Breast epithelium (tissue), 4 donors: ENCODE measurements around the gene SPACA7. TPM values are rescaled to one million over a fixed set of nuclear protein-coding genes. Genes with fewer than 3 reads are reported as not detected.

Source experiments
- DNase-seq, 2 donors: peaks; one replicate each; pipeline ENCODE4 v3.0.0-alpha.2; 2019; ENCODE audit warnings: low spot score in 2 of 2
- H3K27ac ChIP-seq, 2 donors: fragments of 200-600 bp; sonication (generic) in 1 of 2; one replicate each; pipeline ENCODE4 v1.5.1; 2016 to 2019; ENCODE audit warnings: mild to moderate bottlenecking in 1 of 2
- H3K27me3 ChIP-seq, 2 donors: fragments of 200-600 bp; sonication (generic) in 1 of 2; one replicate each; pipeline versions ENCODE4 v1.5.1 to v1.6.0; 2017 to 2019; ENCODE audit warnings: control low read depth in 1 of 2, mild to moderate bottlenecking in 1 of 2
- H3K36me3 ChIP-seq: fragments of 200-600 bp; one replicate; pipeline ENCODE4 v1.5.1; 2019
- H3K4me1 ChIP-seq, 2 donors: fragments of 200-600 bp; sonication (generic); one replicate each; pipeline ENCODE4 v1.5.1; 2016 to 2019; ENCODE audit warnings: control low read depth in 1 of 2
- H3K4me3 ChIP-seq, 3 donors: fragments of 200-600 bp; sonication (generic); 1 replicate in 2 of 3; 2 replicates in 1 of 3; pipeline ENCODE4 v1.5.1; 2016 to 2019; ENCODE audit warnings: mild to moderate bottlenecking in 3 of 3, moderate library complexity in 2 of 3
- H3K9me3 ChIP-seq, 2 donors: fragments of 200-600 bp; sonication (generic) in 1 of 2; one replicate each; pipeline ENCODE4 v1.5.1; 2016 to 2019; ENCODE audit warnings: control low read depth in 1 of 2
- POLR2A ChIP-seq: fragments of 450-650 bp; IDR thresholded peaks from one replicate; pipeline ENCODE4 v1.6.1; 2016; ENCODE audit warnings: antibody characterized with exemption, mild to moderate bottlenecking, moderate library complexity
- POLR2AphosphoS5 ChIP-seq, 3 donors: sonication (generic); formaldehyde crosslinking; IDR thresholded peaks; one replicate each; pipeline ENCODE4 v1.6.1; 2017; ENCODE audit warnings: antibody characterized with exemption in 3 of 3
- intact Hi-C: fragments of 100-400 bp; cut with DNase I; formaldehyde crosslinking; loops from one replicate; pipeline ENCODE4 v1.15.1; 2023; ENCODE audit warnings: low total_unique reads
- total RNA-seq, 3 donors: library from RNA; depleted of rRNA; stranded (reverse); fragments of >200 nt; gene quantifications; one replicate each; pipeline ENCODE4 v1.1.0, GENCODE V29; 2016
- TF ChIP-seq, protein P1 (sequence below), 3 donors: fragments of 450-650 bp; IDR thresholded peaks; one replicate each; pipeline ENCODE4 v1.5.1; 2016 to 2017; ENCODE audit warnings: antibody characterized with exemption in 3 of 3, mild to moderate bottlenecking in 3 of 3, moderate library complexity in 3 of 3

SPACA7 gene
- total RNA-seq, 3 donors from 2014 or later, result not detected

DNA sequence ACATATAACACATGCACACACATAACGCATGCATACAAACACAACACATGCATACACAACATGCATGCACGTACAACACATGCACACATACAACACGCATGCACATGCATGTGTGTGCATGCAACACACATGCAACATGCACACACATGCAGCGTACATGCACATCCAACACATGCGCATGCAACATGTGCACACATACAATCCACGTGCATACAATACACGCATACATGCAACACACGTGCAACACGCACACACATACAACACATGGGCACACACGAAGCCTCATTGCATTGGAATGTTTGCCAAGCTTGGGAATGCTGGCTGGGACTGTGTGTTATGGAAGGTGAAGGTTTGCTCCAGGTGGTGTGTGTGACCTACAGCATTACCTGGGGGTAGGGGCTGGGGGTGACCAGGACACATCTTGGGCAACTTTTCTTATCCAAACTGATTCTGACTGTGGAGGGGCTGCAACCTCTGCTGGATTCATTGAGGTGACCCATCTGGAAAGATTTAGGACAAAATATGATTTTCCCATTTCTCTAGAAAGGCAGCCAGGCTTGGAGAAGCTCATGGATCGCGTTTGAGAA is 58.9 kb downstream of the SPACA7 start:
- H3K4me3 ChIP-seq, result no peak overlapping the region
- intact Hi-C loops, result no loop called here
- DNase-seq, result no peak
- no peaks in the 10 kb centered on the region for H3K4me1 ChIP-seq
- H3K27ac ChIP-seq, result no peak overlapping the region
- peaks cover 0 to 16% of the 10 kb centered on the region in 2 donors for H3K27me3 ChIP-seq
- TF ChIP-seq POLR2AphosphoS5 (IDR thresholded peaks at IDR 0.05) (no peak), POLR2A (no peak)
- TF ChIP-seq, protein P1, sequence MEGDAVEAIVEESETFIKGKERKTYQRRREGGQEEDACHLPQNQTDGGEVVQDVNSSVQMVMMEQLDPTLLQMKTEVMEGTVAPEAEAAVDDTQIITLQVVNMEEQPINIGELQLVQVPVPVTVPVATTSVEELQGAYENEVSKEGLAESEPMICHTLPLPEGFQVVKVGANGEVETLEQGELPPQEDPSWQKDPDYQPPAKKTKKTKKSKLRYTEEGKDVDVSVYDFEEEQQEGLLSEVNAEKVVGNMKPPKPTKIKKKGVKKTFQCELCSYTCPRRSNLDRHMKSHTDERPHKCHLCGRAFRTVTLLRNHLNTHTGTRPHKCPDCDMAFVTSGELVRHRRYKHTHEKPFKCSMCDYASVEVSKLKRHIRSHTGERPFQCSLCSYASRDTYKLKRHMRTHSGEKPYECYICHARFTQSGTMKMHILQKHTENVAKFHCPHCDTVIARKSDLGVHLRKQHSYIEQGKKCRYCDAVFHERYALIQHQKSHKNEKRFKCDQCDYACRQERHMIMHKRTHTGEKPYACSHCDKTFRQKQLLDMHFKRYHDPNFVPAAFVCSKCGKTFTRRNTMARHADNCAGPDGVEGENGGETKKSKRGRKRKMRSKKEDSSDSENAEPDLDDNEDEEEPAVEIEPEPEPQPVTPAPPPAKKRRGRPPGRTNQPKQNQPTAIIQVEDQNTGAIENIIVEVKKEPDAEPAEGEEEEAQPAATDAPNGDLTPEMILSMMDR (IDR thresholded peaks at IDR 0.05), result no peak
- H3K9me3 ChIP-seq, result peaks cover 0 to 14% of the 10 kb centered on the region in 2 donors
- H3K36me3 ChIP-seq, result no peaks in the 10 kb centered on the region

DNA sequence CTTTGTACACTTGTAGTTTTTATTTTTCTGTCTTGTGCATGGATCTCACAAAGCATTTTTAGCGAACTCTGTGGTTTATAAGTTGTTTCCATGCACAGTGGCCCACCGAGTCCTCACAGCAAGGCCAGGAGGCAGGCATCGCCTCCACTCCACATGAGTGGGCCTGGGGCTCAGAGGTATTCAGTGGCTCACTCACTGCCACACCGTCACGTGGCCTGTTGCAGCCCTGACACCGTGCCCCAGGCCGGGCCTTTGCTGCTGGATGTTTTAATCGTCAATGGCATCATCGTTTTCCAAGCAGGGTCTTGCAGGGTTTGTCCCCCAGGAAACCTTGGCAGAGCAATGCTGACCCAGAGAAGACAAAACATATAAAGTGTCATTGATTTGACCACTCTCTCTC is 59.8 kb downstream of the SPACA7 start:
- intact Hi-C loops, result no loop called here
- H3K36me3 ChIP-seq, result no peaks in the 10 kb centered on the region
- H3K4me1 ChIP-seq, result no peaks in the 10 kb centered on the region
- TF ChIP-seq, protein P1 (IDR thresholded peaks at IDR 0.05), result no peak
- TF ChIP-seq POLR2A (no peak), POLR2AphosphoS5 (IDR thresholded peaks at IDR 0.05) (no peak)
- no peak overlapping the region for H3K4me3 ChIP-seq
- H3K27me3 ChIP-seq, result peaks cover 0 to 16% of the 10 kb centered on the region in 2 donors
- no peak for DNase-seq
- no peak overlapping the region for H3K27ac ChIP-seq
- H3K9me3 ChIP-seq, result peaks cover 0 to 7% of the 10 kb centered on the region in 2 donors

DNA sequence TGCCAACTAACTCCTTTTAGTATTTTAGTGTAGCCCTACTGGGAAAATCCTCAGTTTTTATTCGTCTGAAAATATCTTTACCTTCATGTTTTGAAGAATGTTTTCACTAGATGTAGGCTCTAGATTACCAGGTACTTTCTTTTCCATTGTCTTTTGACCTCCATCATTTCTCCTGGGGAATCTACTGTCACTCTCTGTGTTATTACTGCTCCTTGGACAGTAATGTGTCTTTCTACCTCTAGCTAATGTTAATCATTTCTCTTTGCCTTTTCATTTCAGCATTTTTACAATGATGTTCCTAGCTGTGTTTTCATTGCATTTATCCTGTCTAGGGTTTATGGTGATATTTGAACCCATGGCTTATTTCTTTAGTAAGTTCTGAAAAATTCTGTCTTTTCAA is 61.9 kb downstream of the SPACA7 start:
- Histone ChIP-seq H3K4me3 (no peak overlapping the region), H3K27ac (no peak overlapping the region), H3K27me3 (peaks cover 0 to 24% of the 10 kb centered on the region in 2 donors), H3K36me3 (no peaks in the 10 kb centered on the region), H3K9me3 (peaks cover 0 to 7% of the 10 kb centered on the region in 2 donors), H3K4me1 (no peaks in the 10 kb centered on the region)
- no peak for DNase-seq
- intact Hi-C loops, result no loop called here
- no peak for TF ChIP-seq POLR2A

DNA sequence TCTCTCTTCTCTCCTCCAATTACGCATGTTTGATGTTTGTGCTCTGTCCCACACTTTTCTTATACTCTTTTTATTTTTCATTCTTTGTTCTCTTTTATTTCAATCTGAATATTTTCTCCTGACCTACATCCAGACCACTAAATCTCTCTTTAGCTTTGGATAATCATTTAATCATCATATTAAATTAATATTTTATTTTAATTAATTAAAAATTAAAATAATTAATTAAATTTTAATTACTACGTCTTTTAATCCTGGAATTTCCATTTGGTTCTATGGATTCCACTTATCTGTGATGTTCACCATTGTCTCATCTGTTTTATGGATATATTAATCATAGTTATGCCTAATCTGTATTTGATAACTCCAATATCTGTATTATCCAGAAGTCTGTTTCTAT is 62.4 kb downstream of the SPACA7 start:
- Histone ChIP-seq H3K4me1 (no peaks in the 10 kb centered on the region), H3K27me3 (peaks cover 0 to 28% of the 10 kb centered on the region in 2 donors)
- intact Hi-C loops, result no loop called here

DNA sequence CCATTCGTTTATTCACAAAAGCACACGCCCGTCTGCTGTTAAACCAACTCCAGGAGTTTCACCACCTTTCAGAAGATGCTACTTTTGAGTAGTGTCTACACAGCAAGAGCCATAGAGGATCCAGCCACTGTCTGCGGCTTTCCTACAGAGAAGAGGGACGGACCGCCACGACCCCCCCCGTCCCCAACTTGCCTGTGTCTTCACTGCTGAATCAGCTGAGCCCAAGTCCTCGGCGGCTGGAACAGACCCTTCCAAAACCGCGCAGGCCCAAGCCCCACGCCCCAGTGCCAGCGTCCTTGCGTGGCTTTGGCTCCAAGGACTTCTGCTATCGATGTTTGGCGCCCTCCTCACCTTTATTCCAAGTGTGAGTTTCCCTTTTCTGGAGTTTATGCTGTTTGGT is 65.1 kb downstream of the SPACA7 start:
- peaks cover 0 to 7% of the 10 kb centered on the region in 2 donors for H3K9me3 ChIP-seq
- H3K27ac ChIP-seq, result no peak overlapping the region
- TF ChIP-seq POLR2A (no peak), POLR2AphosphoS5 (IDR thresholded peaks at IDR 0.05) (no peak)
- TF ChIP-seq, protein P1 (IDR thresholded peaks at IDR 0.05), result no peak
- H3K4me3 ChIP-seq, result no peak overlapping the region
- no peaks in the 10 kb centered on the region for H3K36me3 ChIP-seq
- H3K4me1 ChIP-seq, result no peaks in the 10 kb centered on the region
- intact Hi-C loops, result no loop called here
- peaks cover 0 to 55% of the 10 kb centered on the region in 2 donors for H3K27me3 ChIP-seq
- no peak for DNase-seq

More for the DNA sequence above, 62.4 kb downstream of the SPACA7 start:
- H3K4me3 ChIP-seq, result no peak overlapping the region
- H3K27ac ChIP-seq, result no peak overlapping the region
- no peaks in the 10 kb centered on the region for H3K36me3 ChIP-seq
- TF ChIP-seq, protein P1 (IDR thresholded peaks at IDR 0.05), result no peak
- no peak for TF ChIP-seq POLR2AphosphoS5 (IDR thresholded peaks at IDR 0.05)
- TF ChIP-seq POLR2A, result no peak
- no peak for DNase-seq
- H3K9me3 ChIP-seq, result peaks cover 0 to 7% of the 10 kb centered on the region in 2 donors
